Stomach (tissue), 4 donors: ENCODE measurements around the gene B4GALNT4.

Experiments
- CTCF ChIP-seq, 7 experiments: fragments of 450-650 bp in 4 of 7; fragments of 200-600 bp in 3 of 7; sonication (generic) in 3 of 7; IDR thresholded peaks; one replicate each; pipeline ENCODE4 v1.5.1; 2016 to 2019; ENCODE audit warnings: antibody characterized with exemption in 7 of 7, control low read depth in 2 of 7, mild to moderate bottlenecking in 1 of 7
- EP300 ChIP-seq: sonication (generic); formaldehyde crosslinking; IDR thresholded peaks from one replicate; pipeline ENCODE4 v1.6.1; 2017; ENCODE audit warnings: antibody characterized with exemption
- POLR2A ChIP-seq, 4 donors: fragments of 450-650 bp; IDR thresholded peaks; one replicate each; pipeline ENCODE4 v1.6.1; 2016; ENCODE audit warnings: antibody characterized with exemption in 4 of 4, control low read depth in 2 of 4, mild to moderate bottlenecking in 1 of 4, moderate library complexity in 1 of 4
- POLR2AphosphoS5 ChIP-seq, 3 donors: sonication (generic); formaldehyde crosslinking; IDR thresholded peaks; one replicate each; pipeline ENCODE4 v1.6.1; 2016; ENCODE audit warnings: antibody characterized with exemption in 3 of 3

DNA sequence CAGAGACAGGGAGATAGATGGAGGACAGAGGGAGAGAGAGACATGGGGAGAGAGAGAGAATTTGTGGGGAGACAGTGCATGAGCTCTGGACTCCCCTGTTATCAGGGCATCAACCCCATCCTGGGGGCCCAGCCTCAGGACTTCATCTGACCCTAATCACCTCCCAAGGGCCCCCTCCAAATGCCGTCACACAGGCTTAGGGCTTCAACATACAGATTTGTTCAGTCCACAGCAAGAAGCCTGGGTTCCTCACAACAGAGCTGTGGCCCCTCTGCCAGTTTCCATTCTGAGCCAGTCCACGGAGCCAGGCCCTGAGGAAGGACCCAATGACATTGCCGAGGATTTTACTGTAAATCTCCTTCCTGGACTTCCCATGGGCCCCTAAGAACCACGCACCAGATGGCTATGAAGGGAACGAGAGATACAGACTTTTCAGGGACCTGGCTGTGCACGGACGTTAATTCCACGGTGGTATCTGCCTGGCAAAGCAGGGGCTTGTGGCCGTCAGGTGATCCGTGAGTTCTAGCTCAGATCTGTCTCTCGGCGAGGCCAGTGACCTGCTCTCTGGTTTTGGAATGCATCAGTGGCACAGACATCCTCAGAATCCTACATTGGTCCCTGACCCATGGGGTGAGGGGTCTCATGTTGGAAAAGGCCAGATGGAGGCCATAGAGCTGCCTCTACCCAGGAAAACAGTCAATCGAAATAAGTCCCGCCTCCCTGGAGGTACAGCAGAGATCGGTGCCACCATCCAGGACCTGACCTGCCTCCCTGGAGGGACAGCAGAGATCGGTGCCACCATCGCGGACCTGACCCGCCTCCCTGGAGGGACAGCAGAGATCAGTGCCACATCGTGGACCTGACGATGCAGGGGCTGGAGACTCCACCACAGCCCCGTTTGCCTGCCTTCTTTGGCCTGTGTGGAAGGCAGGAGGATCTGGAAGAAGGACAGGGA lies 8.7 kb upstream of the B4GALNT4 start:
- no peak for TF ChIP-seq CTCF (IDR thresholded peaks at IDR 0.05)
- TF ChIP-seq POLR2A (IDR thresholded peaks at IDR 0.05): no peak
- TF ChIP-seq POLR2AphosphoS5 (IDR thresholded peaks at IDR 0.05): no peak
- no peak for TF ChIP-seq EP300
